H1 (cell line): ENCODE data around the gene PRSS38. TPM values are rescaled to one million over a fixed set of nuclear protein-coding genes. Genes with fewer than 3 reads are reported as not detected.

Experiments used
- CTCF ChIA-PET: fragments of 300-600 bp; sonication (Branson Sonifier 250); formaldehyde crosslinking; loops from one replicate; lab custom pipeline; 2021; ENCODE audit not compliant: partially characterized antibody; lab: Charles Lee
- POLR2A ChIA-PET: fragments of 300-600 bp; sonication (Branson Sonifier 250); formaldehyde crosslinking; loops from one replicate; lab custom pipeline; 2021; ENCODE audit warnings: inconsistent platforms; ENCODE audit not compliant: partially characterized antibody; lab: Charles Lee
- DNase-seq, 2 experiments: peaks; one replicate each; pipeline versions ENCODE4 v3.0.0 to v3.0.0-alpha.2; 2010 to 2022; ENCODE audit warnings: low spot score in 2 of 2, low read depth in 1 of 2, mixed read lengths in 1 of 2
- FAIRE-seq: peaks from 2 replicates; lab custom pipeline; 2011; peaks lifted over from hg19 to GRCh38; lab: Jason Lieb, UNC
- H2AFZ ChIP-seq: 2 replicates; pipeline ENCODE4 v1.8.1; 2012; ENCODE audit warnings: low read length, inconsistent platforms
- H2AK5ac ChIP-seq: 2 replicates; pipeline ENCODE4 v1.6.1; 2013; ENCODE audit warnings: low read depth, low read length
- H2BK120ac ChIP-seq: replicated peaks from 2 replicates; pipeline ENCODE3; 2013; ENCODE audit warnings: low read depth, low read length, inconsistent platforms
- H2BK12ac ChIP-seq: 2 replicates; pipeline ENCODE4 v1.6.1; 2013; ENCODE audit warnings: low read depth, low read length
- H2BK15ac ChIP-seq: 2 replicates; pipeline ENCODE4 v1.6.1; 2013; ENCODE audit warnings: low read length
- H2BK20ac ChIP-seq: 2 replicates; pipeline ENCODE4 v1.6.1; 2013; ENCODE audit warnings: low read length
- H2BK5ac ChIP-seq: 2 replicates; pipeline ENCODE4 v1.6.1; 2013; ENCODE audit warnings: low read depth, low read length
- H3K14ac ChIP-seq: 2 replicates; pipeline ENCODE4 v1.6.1; 2013; ENCODE audit warnings: inconsistent platforms; ENCODE audit not compliant: insufficient read length
- H3K18ac ChIP-seq: 2 replicates; pipeline ENCODE4 v1.6.1; 2013; ENCODE audit warnings: low read length; ENCODE audit errors: extremely low read depth
- H3K23ac ChIP-seq: 2 replicates; pipeline ENCODE4 v1.6.1; 2013; ENCODE audit warnings: inconsistent platforms; ENCODE audit not compliant: insufficient read length
- H3K23me2 ChIP-seq: 2 replicates; pipeline ENCODE4 v1.6.1; 2013; ENCODE audit warnings: low read depth, low read length
- H3K27ac ChIP-seq: 2 replicates; pipeline ENCODE4 v1.6.1; 2011; ENCODE audit warnings: low read depth, low read length, inconsistent platforms
- H3K27me3 ChIP-seq, 4 experiments: replicated peaks in 1 of 4; 1 replicate in 1 of 4; 2 replicates in 3 of 4; pipeline versions ENCODE4 v1.6.1 to v1.8.1; 2011 to 2013; ENCODE audit warnings: low read length in 3 of 4, mild to moderate bottlenecking in 3 of 4, inconsistent platforms in 2 of 4, mixed read lengths in 2 of 4, moderate library complexity in 1 of 4; ENCODE audit not compliant: control insufficient read depth in 3 of 4, insufficient read depth in 3 of 4; ENCODE audit errors: extremely low read depth in 1 of 4
- H3K36me3 ChIP-seq, 4 experiments: 2 replicates each; pipeline versions ENCODE4 v1.6.1 to v1.8.1; 2011 to 2013; ENCODE audit warnings: mild to moderate bottlenecking in 4 of 4, low read length in 3 of 4, moderate library complexity in 2 of 4, control low read depth in 1 of 4, inconsistent platforms in 1 of 4; ENCODE audit not compliant: insufficient read depth in 4 of 4, control insufficient read depth in 2 of 4
- H3K4ac ChIP-seq: replicated peaks from 2 replicates; pipeline ENCODE3; 2013; ENCODE audit warnings: low read length, low read depth, mixed read lengths, inconsistent platforms; ENCODE audit not compliant: insufficient read length
- H3K4me1 ChIP-seq, 4 experiments: replicated peaks in 1 of 4; 1 replicate in 1 of 4; 2 replicates in 3 of 4; pipeline versions ENCODE4 v1.6.1 to v1.8.1; 2011 to 2013; ENCODE audit warnings: low read length in 3 of 4, inconsistent platforms in 2 of 4, mixed read lengths in 1 of 4; ENCODE audit not compliant: insufficient read depth in 4 of 4, control insufficient read depth in 3 of 4
- H3K4me2 ChIP-seq, 2 experiments: 2 replicates each; pipeline versions ENCODE4 v1.6.1 to v1.8.1; 2011 to 2013; ENCODE audit warnings: low read depth in 2 of 2, low read length in 2 of 2, control low read depth in 1 of 2, inconsistent platforms in 1 of 2, mild to moderate bottlenecking in 1 of 2; ENCODE audit not compliant: insufficient read depth in 1 of 2
- H3K4me3 ChIP-seq, 4 experiments: fragments of 200-600, 300-600 bp in 1 of 4; sonication (generic), shearing (Covaris generic), sonication (Bioruptor Twin) in 1 of 4; 2 replicates each; pipeline versions ENCODE4 v1.5.1 to v1.8.1; 2011 to 2016; ENCODE audit warnings: low read length in 4 of 4, low read depth in 3 of 4, control low read depth in 2 of 4, inconsistent platforms in 2 of 4, mild to moderate bottlenecking in 2 of 4, mixed read lengths in 1 of 4, moderate library complexity in 1 of 4; ENCODE audit not compliant: insufficient read depth in 2 of 4; ENCODE audit errors: extremely low read depth in 1 of 4
- H3K56ac ChIP-seq: replicated peaks from 2 replicates; pipeline ENCODE3; 2013; ENCODE audit warnings: low read depth, mild to moderate bottlenecking, mixed read lengths, low read length, inconsistent platforms; ENCODE audit not compliant: insufficient read length
- H3K79me1 ChIP-seq: 2 replicates; pipeline ENCODE4 v1.6.1; 2013; ENCODE audit warnings: low read depth, low read length, control low read depth
- H3K79me2 ChIP-seq, 2 experiments: 2 replicates each; pipeline versions ENCODE4 v1.6.1 to v1.8.1; 2012 to 2013; ENCODE audit warnings: low read length in 2 of 2, mild to moderate bottlenecking in 2 of 2, inconsistent platforms in 1 of 2; ENCODE audit not compliant: insufficient read depth in 2 of 2, control insufficient read depth in 1 of 2
- H3K9ac ChIP-seq, 4 experiments: replicated peaks in 1 of 4; 1 replicate in 1 of 4; 2 replicates in 3 of 4; pipeline versions ENCODE4 v1.6.1 to v1.8.1; 2011 to 2013; ENCODE audit warnings: low read depth in 3 of 4, low read length in 3 of 4, control low read depth in 2 of 4, mild to moderate bottlenecking in 2 of 4, moderate library complexity in 2 of 4, inconsistent platforms in 1 of 4; ENCODE audit errors: extremely low read depth in 1 of 4
- H3K9me3 ChIP-seq, 2 experiments: 2 replicates each; pipeline versions ENCODE4 v1.6.1 to v1.8.1; 2012 to 2013; ENCODE audit warnings: mild to moderate bottlenecking in 2 of 2, moderate library complexity in 2 of 2, control low read depth in 1 of 2, inconsistent platforms in 1 of 2, low read depth in 1 of 2, low read length in 1 of 2, mixed read lengths in 1 of 2; ENCODE audit not compliant: insufficient read depth in 2 of 2
- H4K20me1 ChIP-seq, 2 experiments: replicated peaks in 1 of 2; 2 replicates each; pipeline versions ENCODE3 to v1.8.1; 2011 to 2013; ENCODE audit warnings: inconsistent platforms in 2 of 2, low read length in 2 of 2, mild to moderate bottlenecking in 1 of 2; ENCODE audit not compliant: insufficient read depth in 2 of 2, control insufficient read depth in 1 of 2
- H4K5ac ChIP-seq: 2 replicates; pipeline ENCODE4 v1.6.1; 2013; ENCODE audit warnings: low read length, low read depth, mixed read lengths, inconsistent platforms; ENCODE audit not compliant: insufficient read length
- H4K8ac ChIP-seq: 2 replicates; pipeline ENCODE4 v1.8.0; 2013; ENCODE audit warnings: mild to moderate bottlenecking, moderate library complexity, low read length, inconsistent platforms; ENCODE audit not compliant: insufficient read depth; ENCODE audit errors: extremely low read depth
- H4K91ac ChIP-seq: replicated peaks from 2 replicates; pipeline ENCODE3; 2013; ENCODE audit warnings: low read length, mixed read lengths, inconsistent platforms; ENCODE audit not compliant: insufficient read length
- CTBP2 ChIP-seq: IDR thresholded peaks from 2 replicates; pipeline ENCODE4 v1.7.0; 2011; ENCODE audit warnings: borderline replicate concordance, mild to moderate bottlenecking, moderate library complexity, mixed read lengths, low read length; ENCODE audit not compliant: insufficient read depth, insufficient read length
- HDAC6 ChIP-seq: IDR thresholded peaks from one replicate; pipeline ENCODE4 v1.7.1; 2012; ENCODE audit warnings: low read depth, mild to moderate bottlenecking, inconsistent platforms, low read length, moderate library complexity
- TAF1 ChIP-seq: IDR thresholded peaks from 2 replicates; pipeline ENCODE4 v1.6.1; 2011; ENCODE audit warnings: mild to moderate bottlenecking, low read depth, low read length
- WGBS, 2 experiments: shearing (Covaris generic) in 1 of 2; methylation state at CpG; one replicate each; pipeline versions ENCODE4 v1.1.6 to v1.1.7; 2013 to 2015; ENCODE audit warnings: low lambda C conversion rate in 2 of 2, mixed read lengths in 2 of 2, inconsistent platforms in 1 of 2, low coverage in 1 of 2, missing lambda C conversion rate in 1 of 2; ENCODE audit not compliant: insufficient replicate concordance in 2 of 2, insufficient coverage in 1 of 2, insufficient read length in 1 of 2; ENCODE audit errors: extremely low coverage in 1 of 2, missing lambda C conversion rate in 1 of 2; 5-methylcytosine and 5-hydroxymethylcytosine counted together
- polyA plus RNA-seq, 7 experiments: library from polyadenylated mRNA; depleted of rRNA in 3 of 7; stranded (reverse) in 5 of 7; unstranded in 2 of 7; fragments of >200 nt in 5 of 7; fragments of 200-250 nt in 2 of 7; gene quantifications; 1 replicate in 5 of 7; 2 replicates in 1 of 7; 4 replicates in 1 of 7; pipeline versions ENCODE4 v1.2.1 to v1.2.3, GENCODE V29; 2011 to 2013; ENCODE audit warnings: missing spikeins in 2 of 7, mixed read lengths in 2 of 7
- total RNA-seq: library from RNA; stranded (reverse); fragmentation: NEBNext Ultra II Directional; extraction: Animal tissue kit (Norgen Biotek cat#: 25700); gene quantifications from 2 replicates; pipeline ENCODE4 v1.2.1, GENCODE V29; 2021

The PRSS38 gene
- total and polyA plus RNA-seq, 2 of the 8 experiments (the other 6 are each of a cell fraction or from before 2014, with no cell fraction given), result not detected

- Histone ChIP-seq H4K91ac (no peak overlapping the region), H2AFZ (no peak overlapping the region), H2BK5ac (no peak overlapping the region; the same call in 1 of the 2 replicates), H3K27me3 (no peaks in the 10 kb centered on the region), H3K4ac (no peak overlapping the region), H2BK12ac (no peak overlapping the region), H2AK5ac (no peak overlapping the region), H3K4me1 (no peaks in the 10 kb centered on the region), H3K36me3 (peaks cover 1 to 10% (median 3%) of the 10 kb centered on the region in 4 experiments; a peak in 4 of 8 replicates), H3K27ac (no peak overlapping the region), H2BK15ac (no peak overlapping the region), H3K9ac (no peak overlapping the region), H3K18ac (no peak overlapping the region), H4K5ac (no peak overlapping the region), H4K8ac (no peak overlapping the region), H3K79me2 (no peaks in the 10 kb centered on the region), H3K9me3 (no peaks in the 10 kb centered on the region), H3K4me2 (no peak overlapping the region), H3K56ac (no peak overlapping the region), H2BK20ac (no peak overlapping the region), H3K23me2 (no peaks in the 10 kb centered on the region), H3K23ac (no peak overlapping the region), H2BK120ac (no peak overlapping the region), H3K4me3 (no peak overlapping the region), H4K20me1 (peaks cover 0 to 15% of the 10 kb centered on the region in 2 experiments), H3K14ac (no peak overlapping the region), H3K79me1 (peaks cover 8% of the 10 kb centered on the region)
- CTCF ChIA-PET, result interaction anchor here (0.6 to 5.0 kb wide), 5 partner anchors 11 to 228 kb away, joined by 3 to 51 read pairs (median 5); no protein-coding TSS in a partner anchor
- POLR2A ChIA-PET, result interaction anchor here (1.1 kb wide), 1 partner anchor 9 kb away, joined by 3 read pairs; no protein-coding TSS in a partner anchor
- no peak for DNase-seq
- no peak for FAIRE-seq
- no peak for TF ChIP-seq CTBP2
- TF ChIP-seq HDAC6, result no peak
- TF ChIP-seq TAF1, result no peak
- 98% methylated on average over 15 of the region's 15 CpGs; no CpG with 5 or more reads in 1 of the 2 experiments for WGBS, 2 experiments
Observed at GRCh38 chr1:227773558-227773957, 41.9 kb upstream of the PRSS38 start.
